Neuronal stem cell (in vitro differentiated cells): ENCODE results near the gene RUBCN.
"Not testable (repeated sequence)": the region's sequence is repeated elsewhere in the genome, so short reads cannot be mapped to it uniquely, and the experiment has no call there.

Experiments used
- DNase-seq: peaks from one replicate; pipeline ENCODE4 v3.0.0-alpha.2; 2013; ENCODE audit warnings: low spot score
- H2AFZ ChIP-seq: one replicate; pipeline ENCODE4 v1.6.1; 2013; ENCODE audit warnings: mild to moderate bottlenecking, low read length, inconsistent platforms
- H2AK5ac ChIP-seq: 2 replicates; pipeline ENCODE4 v1.6.1; 2013; ENCODE audit warnings: low read depth, mild to moderate bottlenecking, inconsistent platforms, low read length, moderate library complexity, mixed read lengths
- H2BK120ac ChIP-seq: 2 replicates; pipeline ENCODE4 v1.6.1; 2013; ENCODE audit warnings: low read depth, mild to moderate bottlenecking, inconsistent platforms, low read length, moderate library complexity, mixed read lengths
- H2BK12ac ChIP-seq: one replicate; pipeline ENCODE4 v1.6.1; 2013; ENCODE audit warnings: low read length, inconsistent platforms
- H2BK15ac ChIP-seq: 2 replicates; pipeline ENCODE4 v1.6.1; 2013; ENCODE audit warnings: mild to moderate bottlenecking, low read length, inconsistent platforms, mixed read lengths
- H2BK5ac ChIP-seq: one replicate; pipeline ENCODE4 v1.6.1; 2013; ENCODE audit warnings: inconsistent platforms, mild to moderate bottlenecking, low read length, moderate library complexity
- H3K14ac ChIP-seq: one replicate; pipeline ENCODE4 v1.6.1; 2013; ENCODE audit warnings: low read length, inconsistent platforms
- H3K18ac ChIP-seq: 2 replicates; pipeline ENCODE4 v1.6.1; 2013; ENCODE audit warnings: low read length, inconsistent platforms
- H3K23ac ChIP-seq: 2 replicates; pipeline ENCODE4 v1.6.1; 2013; ENCODE audit warnings: low read depth, mild to moderate bottlenecking, mixed read lengths, low read length, inconsistent platforms; ENCODE audit not compliant: poor library complexity
- H3K27ac ChIP-seq: replicated peaks from 3 replicates; pipeline ENCODE4 v1.5.1; 2013; ENCODE audit warnings: low read length, inconsistent platforms
- H3K27me3 ChIP-seq, 3 experiments: 2 replicates each; pipeline ENCODE4 v1.6.1; 2013; ENCODE audit warnings: low read length in 3 of 3, mild to moderate bottlenecking in 2 of 3, inconsistent platforms in 1 of 3, low read depth in 1 of 3, mixed read lengths in 1 of 3, moderate library complexity in 1 of 3; ENCODE audit not compliant: control insufficient read depth in 3 of 3, insufficient read depth in 3 of 3
- H3K36me3 ChIP-seq, 2 donors: replicated peaks in 1 of 2; 2 replicates each; pipeline ENCODE4 v1.6.1; 2013; ENCODE audit warnings: low read length in 2 of 2; ENCODE audit not compliant: control insufficient read depth in 2 of 2, insufficient read depth in 2 of 2
- H3K4ac ChIP-seq: 2 replicates; pipeline ENCODE4 v1.6.1; 2013; ENCODE audit warnings: inconsistent platforms, mild to moderate bottlenecking, low read length, moderate library complexity
- H3K4me1 ChIP-seq, 2 donors: 1 replicate in 1 of 2; 2 replicates in 1 of 2; pipeline ENCODE4 v1.6.1; 2013; ENCODE audit warnings: low read length in 2 of 2, low read depth in 1 of 2; ENCODE audit not compliant: control insufficient read depth in 2 of 2, insufficient read depth in 1 of 2
- H3K4me2 ChIP-seq: one replicate; pipeline ENCODE4 v1.6.1; 2013; ENCODE audit warnings: mild to moderate bottlenecking, low read length, inconsistent platforms; ENCODE audit not compliant: insufficient read depth, poor library complexity, severe bottlenecking
- H3K4me3 ChIP-seq, 2 donors: 2 replicates each; pipeline ENCODE4 v1.5.1; 2013; ENCODE audit warnings: low read length in 2 of 2, mild to moderate bottlenecking in 2 of 2, inconsistent platforms in 1 of 2, moderate library complexity in 1 of 2
- H3K79me1 ChIP-seq: one replicate; pipeline ENCODE4 v1.6.1; 2013; ENCODE audit warnings: low read depth, mild to moderate bottlenecking, inconsistent platforms, low read length, moderate library complexity
- H3K9ac ChIP-seq: one replicate; pipeline ENCODE4 v1.6.1; 2013; ENCODE audit warnings: mild to moderate bottlenecking, low read depth, low read length, inconsistent platforms; ENCODE audit not compliant: poor library complexity
- H3K9me3 ChIP-seq, 2 donors: replicated peaks in 1 of 2; 2 replicates each; pipeline versions ENCODE3 to v1.6.1; 2013; ENCODE audit warnings: low read length in 2 of 2, mild to moderate bottlenecking in 2 of 2, inconsistent platforms in 1 of 2, low read depth in 1 of 2, mixed read lengths in 1 of 2, moderate library complexity in 1 of 2; ENCODE audit not compliant: control insufficient read depth in 2 of 2, insufficient read depth in 1 of 2
- H4K8ac ChIP-seq: one replicate; pipeline ENCODE4 v1.6.1; 2013; ENCODE audit warnings: low read depth, mild to moderate bottlenecking, inconsistent platforms, low read length, moderate library complexity
- H4K91ac ChIP-seq: one replicate; pipeline ENCODE4 v1.6.1; 2013; ENCODE audit warnings: low read length, low read depth, mild to moderate bottlenecking, inconsistent platforms; ENCODE audit not compliant: poor library complexity
- WGBS, 2 donors: extraction: QIAGEN DNeasy Blood & Tissue Kit; methylation state at CpG; one replicate each; pipeline ENCODE4 v1.1.7; 2013; ENCODE audit warnings: missing lambda C conversion rate in 2 of 2, mixed read lengths in 1 of 2; ENCODE audit not compliant: insufficient read length in 2 of 2, insufficient replicate concordance in 1 of 2; ENCODE audit errors: extremely low coverage in 2 of 2; 5-methylcytosine and 5-hydroxymethylcytosine counted together

Gene RUBCN

DNA sequence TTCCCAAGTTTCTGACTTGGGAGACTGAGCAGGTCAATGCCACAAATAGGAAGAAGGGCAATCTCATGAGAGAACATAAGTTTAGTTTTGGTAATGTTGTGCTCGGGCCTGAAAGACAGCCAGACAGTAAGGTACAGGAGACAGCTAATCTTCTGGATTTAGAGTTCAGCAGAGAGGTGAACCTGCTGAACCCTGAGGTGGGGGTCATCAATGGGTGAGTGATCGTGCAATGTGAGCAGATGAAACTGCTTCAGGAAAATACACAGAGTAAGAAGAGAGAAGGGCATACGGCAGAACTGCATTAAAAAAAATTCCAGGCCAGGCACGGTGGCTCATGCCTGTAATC, 23.3 kb downstream of the RUBCN start:
- Histone ChIP-seq H2BK5ac (no peak overlapping the region), H3K18ac (no peak overlapping the region), H3K36me3 (peaks cover 0 to 4% of the 10 kb centered on the region in 2 donors), H3K23ac (no peak overlapping the region), H3K9ac (no peak overlapping the region), H3K4ac (no peak overlapping the region), H2AFZ (no peak overlapping the region), H3K9me3 (no peaks in the 10 kb centered on the region), H3K79me1 (peaks cover 3% of the 10 kb centered on the region), H3K4me3 (no peak overlapping the region), H2BK120ac (no peak overlapping the region), H2AK5ac (no peak overlapping the region), H2BK15ac (no peak overlapping the region), H3K14ac (no peak overlapping the region), H3K27me3 (no peaks in the 10 kb centered on the region), H4K91ac (no peak overlapping the region), H4K8ac (no peak overlapping the region), H3K27ac (no peak overlapping the region), H2BK12ac (no peak overlapping the region), H3K4me2 (no peak overlapping the region), H3K4me1 (peaks cover 0 to 1% of the 10 kb centered on the region in 2 donors)
- no CpG with 5 or more reads among the region's 4 CpGs for WGBS, 2 donors
- no peak for DNase-seq

- Histone ChIP-seq H3K4me3 (peak overlapping the region in 1 of 2 donors; percentile 36), H3K27me3 (no peaks in the 10 kb centered on the region), H3K14ac (no peak overlapping the region), H3K4ac (no peak overlapping the region), H3K23ac (no peak overlapping the region), H2BK15ac (no peak overlapping the region), H2BK12ac (no peak overlapping the region), H2BK120ac (no peak overlapping the region), H3K9me3 (no peaks in the 10 kb centered on the region), H3K36me3 (peaks cover 0 to 4% of the 10 kb centered on the region in 2 donors), H4K8ac (no peak overlapping the region), H4K91ac (no peak overlapping the region), H3K79me1 (peaks cover 3% of the 10 kb centered on the region), H3K4me2 (peak overlapping the region; percentile 34), H3K4me1 (peaks cover 0 to 1% of the 10 kb centered on the region in 2 donors), H3K18ac (no peak overlapping the region), H2BK5ac (no peak overlapping the region), H3K9ac (no peak overlapping the region), H2AK5ac (no peak overlapping the region), H2AFZ (peak overlapping the region; percentile 77), H3K27ac (peak overlapping the region; percentile 34)
- WGBS, 2 donors: no CpG with 5 or more reads among the region's 9 CpGs
- peak; percentile 27 for DNase-seq
These were observed 24.6 kb downstream of the RUBCN start for GRCh38 chr3:197711973-197712707.

DNA sequence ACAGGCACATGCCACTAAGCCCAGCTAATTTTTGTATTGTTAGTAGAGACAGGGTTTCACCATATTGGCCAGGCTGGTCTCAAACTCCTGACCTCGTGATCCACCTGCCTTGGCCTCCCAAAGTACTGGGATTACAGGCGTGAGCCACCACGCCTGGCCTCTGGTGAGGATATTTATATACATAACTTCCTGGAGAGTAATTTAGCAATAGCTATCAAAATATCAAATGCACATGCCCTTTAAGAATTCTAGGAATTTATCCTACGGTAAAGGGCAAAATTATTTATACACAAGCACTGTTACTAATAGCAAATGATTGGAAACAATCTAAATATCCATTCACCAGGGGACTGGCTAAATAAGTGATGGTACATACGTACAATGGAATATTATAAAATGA, 25.7 kb downstream of the RUBCN start:
- not testable (repeated sequence) for H3K14ac ChIP-seq, H3K4me2 ChIP-seq, H4K91ac ChIP-seq, H3K27ac ChIP-seq, H2AFZ ChIP-seq, H2BK120ac ChIP-seq, H2AK5ac ChIP-seq, H3K18ac ChIP-seq, H3K4me1 ChIP-seq, H3K27me3 ChIP-seq, H2BK15ac ChIP-seq, H3K79me1 ChIP-seq, H2BK5ac ChIP-seq, H3K9me3 ChIP-seq, H3K4me3 ChIP-seq, H3K9ac ChIP-seq, H3K23ac ChIP-seq, H3K36me3 ChIP-seq, DNase-seq, H4K8ac ChIP-seq, H3K4ac ChIP-seq, H2BK12ac ChIP-seq
- no CpG with 5 or more reads among the region's 5 CpGs for WGBS, 2 donors

DNA sequence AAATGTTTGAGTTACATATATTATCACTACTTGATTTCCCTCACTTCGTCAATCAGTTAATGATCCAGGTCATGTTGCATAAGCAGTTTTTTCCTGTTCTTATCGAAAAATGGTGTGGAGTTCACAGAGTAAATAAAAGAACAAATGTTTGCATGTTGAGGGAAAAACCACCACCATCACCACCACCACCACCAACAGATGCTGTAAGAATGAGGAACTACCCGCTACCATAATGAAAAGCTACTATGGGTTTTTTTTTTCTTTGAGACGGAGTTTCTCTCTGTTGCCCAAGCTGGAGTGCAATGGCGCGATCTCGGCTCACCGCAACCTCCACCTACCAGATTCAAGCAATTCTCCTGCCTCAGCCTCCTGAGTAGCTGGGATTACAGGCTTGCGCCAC, 27.6 kb downstream of the RUBCN start:
- Histone ChIP-seq H3K4ac (no peak overlapping the region), H3K14ac (no peak overlapping the region), H2AFZ (no peak overlapping the region), H2BK15ac (no peak overlapping the region), H3K9ac (no peak overlapping the region), H3K18ac (no peak overlapping the region), H3K27ac (no peak overlapping the region), H3K27me3 (no peaks in the 10 kb centered on the region), H3K4me1 (peaks cover 0 to 1% of the 10 kb centered on the region in 2 donors), H3K9me3 (no peaks in the 10 kb centered on the region), H3K79me1 (peaks cover 2% of the 10 kb centered on the region), H2BK5ac (no peak overlapping the region), H3K4me3 (no peak overlapping the region), H2AK5ac (no peak overlapping the region), H4K8ac (no peak overlapping the region), H3K23ac (no peak overlapping the region), H2BK12ac (no peak overlapping the region), H2BK120ac (no peak overlapping the region), H3K36me3 (peaks cover 3 to 13% of the 10 kb centered on the region in 2 donors), H4K91ac (no peak overlapping the region), H3K4me2 (no peak overlapping the region)
- WGBS, 2 donors: no CpG with 5 or more reads among the region's 9 CpGs
- no peak for DNase-seq
